ENCODE data around the gene TRIM46.

The TRIM46 gene

DNA sequence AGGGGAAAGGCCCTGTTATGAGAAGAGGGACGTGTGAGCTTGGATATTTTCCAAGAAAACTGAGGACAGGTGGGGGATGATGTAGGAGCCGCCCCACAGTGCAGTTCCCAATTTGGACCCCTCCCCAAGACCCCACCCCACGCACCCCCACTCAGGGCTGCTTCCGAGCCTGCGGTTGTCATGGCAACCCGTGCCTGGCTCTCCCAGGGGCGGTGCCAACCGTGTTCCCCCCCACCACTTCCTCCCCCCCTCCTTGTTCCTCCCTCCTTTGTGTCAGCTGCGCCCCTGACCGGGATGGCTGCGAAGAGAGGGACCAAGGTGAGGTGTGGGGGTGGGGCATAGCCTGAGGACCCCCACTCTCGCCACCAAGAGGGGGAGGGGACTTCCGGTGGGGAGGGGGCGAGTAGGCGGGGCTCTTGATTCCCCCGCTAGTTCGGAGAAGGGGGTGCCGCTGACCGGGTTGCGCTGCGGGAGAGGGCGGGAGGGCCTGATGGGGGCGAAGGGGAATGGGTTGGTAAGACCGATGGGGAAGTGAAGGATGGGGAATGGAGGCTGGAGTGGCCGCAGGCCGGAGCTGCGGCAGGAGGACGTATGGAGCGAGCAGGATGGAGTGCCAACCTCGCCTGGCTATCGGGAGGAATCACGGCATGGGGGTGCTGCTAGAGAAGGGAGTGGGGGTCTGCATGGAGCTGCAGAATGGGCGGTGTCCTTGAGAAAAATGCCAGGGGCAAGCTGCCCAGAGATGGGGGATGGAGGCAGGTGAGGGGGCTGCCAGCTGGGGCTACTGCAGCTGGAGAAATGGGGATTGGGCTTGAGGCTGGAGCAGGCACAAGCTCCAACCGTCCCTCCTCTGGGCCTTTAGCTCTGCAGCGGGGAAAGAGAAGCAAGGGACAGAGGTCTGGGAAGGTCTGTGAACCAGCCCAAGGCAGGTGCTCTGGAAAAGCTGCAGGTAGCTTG is 953 bp downstream of the TRIM46 start:
- DNase-seq, result no peak

DNA sequence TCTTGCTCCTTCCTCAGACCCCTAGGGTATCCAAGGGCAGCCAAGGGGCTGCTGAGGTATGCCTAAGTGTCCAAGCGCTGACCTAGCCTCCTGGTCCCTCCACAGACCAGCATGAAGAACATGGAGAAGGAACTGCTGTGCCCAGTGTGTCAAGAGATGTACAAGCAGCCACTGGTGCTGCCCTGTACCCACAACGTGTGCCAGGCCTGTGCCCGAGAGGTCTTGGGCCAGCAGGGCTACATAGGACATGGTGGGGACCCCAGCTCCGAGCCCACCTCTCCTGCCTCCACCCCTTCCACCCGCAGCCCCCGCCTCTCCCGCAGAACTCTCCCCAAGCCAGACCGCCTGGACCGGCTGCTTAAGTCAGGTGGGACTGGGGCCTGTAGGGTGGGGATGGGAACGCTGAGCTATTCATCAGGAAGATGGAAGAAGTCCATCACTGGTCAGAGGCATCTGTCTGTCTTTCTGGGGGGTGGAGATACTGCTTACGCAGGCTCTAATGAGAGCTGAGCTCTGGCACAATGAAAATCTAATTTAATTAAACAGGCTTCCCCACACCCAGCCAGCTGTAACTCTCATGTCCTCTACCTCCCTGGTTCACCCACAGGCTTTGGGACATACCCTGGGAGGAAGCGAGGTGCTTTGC is 1.8 kb downstream of the TRIM46 start:
- no peak for DNase-seq

DNA sequence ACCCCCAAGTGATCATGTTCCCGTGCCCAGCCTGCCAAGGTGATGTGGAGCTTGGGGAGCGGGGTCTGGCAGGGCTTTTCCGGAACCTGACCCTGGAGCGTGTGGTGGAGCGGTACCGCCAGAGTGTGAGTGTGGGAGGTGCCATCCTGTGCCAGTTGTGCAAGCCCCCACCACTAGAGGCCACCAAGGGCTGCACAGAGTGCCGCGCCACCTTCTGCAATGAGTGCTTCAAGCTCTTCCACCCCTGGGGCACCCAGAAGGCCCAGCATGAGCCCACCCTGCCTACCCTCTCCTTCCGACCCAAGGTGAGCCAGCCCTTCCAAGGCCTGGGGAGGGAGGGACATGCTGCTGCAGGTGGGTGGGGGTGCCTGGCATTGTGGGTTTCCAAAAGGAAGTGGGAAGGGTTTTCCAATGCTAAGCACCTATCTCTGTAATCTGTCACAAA is 2.3 kb downstream of the TRIM46 start:
- no peak for DNase-seq

GRCh38 chr1:155176544-155177071 is 3.0 kb downstream of the TRIM46 start:
- DNase-seq, result peak; percentile 76

- DNase-seq, result no peak
These were observed 3.7 kb downstream of the TRIM46 start for GRCh38 chr1:155177192-155177917.

- DNase-seq, result no peak
These were observed 4.3 kb downstream of the TRIM46 start for GRCh38 chr1:155177918-155178281.

DNA sequence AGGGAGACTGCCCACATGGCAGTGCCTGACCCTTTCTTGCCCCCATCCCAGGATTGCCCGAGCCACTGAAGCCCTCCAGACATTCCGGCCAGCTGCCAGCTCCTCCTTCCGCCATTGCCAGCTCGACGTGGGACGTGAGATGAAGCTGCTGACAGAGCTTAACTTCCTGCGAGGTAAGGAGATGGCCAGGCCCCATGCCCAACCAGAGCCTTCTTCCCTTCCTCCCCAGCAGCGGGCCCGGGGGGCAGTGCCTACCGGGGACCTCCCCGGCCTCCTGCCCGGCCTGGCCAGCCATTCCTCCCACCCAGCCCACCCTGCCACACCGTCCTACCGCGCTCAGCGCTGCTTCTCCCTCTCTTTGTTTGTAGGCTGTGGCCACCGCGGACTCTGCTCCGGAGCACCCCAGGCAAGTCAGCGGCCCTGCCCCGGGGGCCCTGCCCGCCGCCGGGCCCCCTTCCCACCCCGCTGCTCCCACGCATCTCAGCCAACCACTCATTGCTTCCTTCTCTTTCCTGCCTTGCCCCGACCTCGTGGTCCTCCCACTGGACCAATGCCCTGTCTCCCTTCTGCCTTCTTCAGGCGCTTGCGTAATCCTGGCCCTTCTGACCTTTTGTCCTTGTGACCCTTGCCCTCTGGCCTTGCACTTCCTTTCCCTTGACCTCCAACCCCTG is 4.9 kb downstream of the TRIM46 start:
- peak; percentile 85 for DNase-seq

GRCh38 chr1:155179112-155180031 is 5.7 kb downstream of the TRIM46 start:
- no peak for DNase-seq

GRCh38 chr1:155181371-155182051 is 7.9 kb downstream of the TRIM46 start:
- no peak for DNase-seq

GRCh38 chr1:155182052-155182550 is 8.5 kb downstream of the TRIM46 start:
- DNase-seq, result no peak

DNA sequence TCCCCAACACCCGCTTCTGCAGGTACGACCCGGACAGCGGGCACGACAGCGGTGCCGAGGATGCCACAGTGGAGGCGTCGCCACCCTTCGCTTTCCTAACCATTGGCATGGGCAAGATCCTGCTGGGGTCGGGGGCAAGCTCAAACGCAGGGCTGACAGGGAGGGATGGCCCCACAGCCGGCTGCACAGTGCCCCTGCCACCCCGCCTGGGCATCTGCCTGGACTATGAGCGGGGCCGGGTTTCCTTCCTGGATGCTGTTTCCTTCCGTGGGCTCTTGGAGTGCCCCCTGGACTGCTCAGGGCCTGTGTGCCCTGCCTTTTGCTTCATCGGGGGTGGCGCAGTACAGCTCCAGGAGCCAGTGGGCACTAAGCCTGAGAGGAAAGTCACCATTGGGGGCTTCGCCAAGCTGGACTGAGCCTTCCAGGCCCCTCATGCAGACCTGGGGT is 10.1 kb downstream of the TRIM46 start:
- no peak for DNase-seq

GRCh38 chr1:155184351-155184811 is 10.7 kb downstream of the TRIM46 start:
- no peak for DNase-seq

GRCh38 chr1:155184835-155185782 is 11.5 kb downstream of the TRIM46 start:
- peak; percentile 81 for DNase-seq

- no peak for DNase-seq
These were observed 12.1 kb downstream of the TRIM46 start for GRCh38 chr1:155185783-155186066.

DNA sequence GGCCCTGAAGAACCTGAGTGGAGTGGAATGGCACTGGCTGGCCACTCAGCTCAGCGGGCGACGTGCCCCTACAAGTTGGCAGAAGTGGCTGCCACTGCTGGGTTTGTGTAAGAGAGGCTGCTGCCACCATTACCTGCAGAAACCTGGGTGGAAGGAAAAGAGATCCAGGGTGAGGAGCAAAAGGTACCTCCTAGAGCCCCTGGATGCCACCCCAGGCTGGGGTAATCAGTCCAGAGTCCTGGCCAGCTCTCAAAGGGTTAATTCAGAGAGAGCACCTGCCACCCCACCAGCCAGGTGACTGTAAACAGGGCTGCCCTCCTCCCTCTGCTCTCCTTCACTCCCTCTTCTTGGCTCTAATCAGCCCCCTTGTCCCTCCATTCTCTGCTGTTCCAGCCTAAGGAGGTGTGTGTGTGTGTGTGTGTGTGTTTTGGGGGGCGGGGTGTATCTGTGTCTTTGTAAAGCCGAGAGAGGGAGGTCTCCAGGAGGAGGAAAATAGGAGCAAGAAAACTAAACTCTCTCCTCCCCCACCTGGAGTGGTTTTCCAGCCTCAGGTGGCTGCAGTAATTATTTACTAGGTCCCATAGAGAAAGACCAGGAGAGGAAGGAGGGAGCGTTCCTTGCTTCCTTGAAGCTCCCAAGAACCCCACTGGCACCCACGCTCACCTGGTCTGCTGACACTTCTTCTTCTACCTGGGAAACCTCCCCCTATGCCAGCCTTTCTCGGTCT is 12.6 kb downstream of the TRIM46 start:
- no peak for DNase-seq

- no peak for DNase-seq
These were observed 13.3 kb downstream of the TRIM46 start for GRCh38 chr1:155186794-155187455.

DNA sequence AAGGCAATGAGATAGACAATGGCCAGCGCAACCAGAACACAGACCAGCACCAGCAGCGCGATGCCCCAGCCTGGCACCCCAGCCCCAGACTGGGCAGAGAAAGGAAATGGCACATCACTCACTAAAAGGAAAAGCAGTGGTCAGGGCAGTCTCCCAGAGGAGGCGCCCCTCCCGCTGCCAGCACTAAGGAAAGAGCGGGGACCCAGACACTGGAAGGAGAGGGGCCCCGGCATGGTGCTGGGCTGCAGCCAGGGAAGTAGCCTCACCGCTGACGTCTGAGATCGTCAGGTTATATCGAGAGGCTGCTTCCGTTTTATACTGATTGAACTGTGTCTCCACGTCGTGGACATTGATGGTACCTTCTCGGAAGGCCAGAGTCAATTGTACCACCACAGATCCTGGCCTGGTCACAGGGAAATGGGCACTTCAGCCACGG is 13.8 kb downstream of the TRIM46 start:
- DNase-seq, result no peak

DNA sequence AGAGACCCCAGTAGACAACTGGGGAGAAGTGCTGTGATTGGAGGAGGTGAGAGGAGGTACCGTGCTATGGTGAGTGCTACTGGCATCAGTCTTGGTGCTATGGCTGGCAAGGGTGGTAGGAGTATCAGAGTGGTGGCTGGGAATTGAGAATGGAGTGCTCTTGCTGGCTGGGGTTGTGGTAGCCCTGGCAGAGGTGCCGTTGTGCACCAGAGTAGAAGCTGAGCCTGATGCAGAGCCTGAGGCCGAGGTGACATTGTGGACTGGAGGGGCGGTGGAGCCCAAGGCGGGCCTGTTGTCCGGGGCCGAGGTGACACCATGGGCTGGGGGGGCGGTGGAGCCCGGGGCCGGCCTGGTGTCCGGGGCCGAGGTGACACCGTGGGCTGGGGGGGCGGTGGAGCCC is 14.6 kb downstream of the TRIM46 start:
- DNase-seq, result no peak

Data from inflammatory macrophage treated with lipopolysaccharide for 4 hours (primary cell).